NCI-H2171 (cell line): ENCODE data around the gene ELN.
A peak's percentile ranks its signal among the peaks of the same experiment; 100 is the strongest.

Experiments
- DNase-seq: peaks from one replicate; lab custom pipeline; 2025; lab: John Stamatoyannopoulos, UW

ELN gene

GRCh38 chr7:74063646-74064045 lies 35.7 kb downstream of the ELN start:
- no peak for DNase-seq

- no peak for DNase-seq
Observed at GRCh38 chr7:74064696-74065095, 36.7 kb downstream of the ELN start.

- no peak for DNase-seq
Observed at GRCh38 chr7:74066626-74067025, 38.7 kb downstream of the ELN start.

GRCh38 chr7:74068378-74069085 lies 40.6 kb downstream of the ELN start:
- DNase-seq, result no peak

DNA sequence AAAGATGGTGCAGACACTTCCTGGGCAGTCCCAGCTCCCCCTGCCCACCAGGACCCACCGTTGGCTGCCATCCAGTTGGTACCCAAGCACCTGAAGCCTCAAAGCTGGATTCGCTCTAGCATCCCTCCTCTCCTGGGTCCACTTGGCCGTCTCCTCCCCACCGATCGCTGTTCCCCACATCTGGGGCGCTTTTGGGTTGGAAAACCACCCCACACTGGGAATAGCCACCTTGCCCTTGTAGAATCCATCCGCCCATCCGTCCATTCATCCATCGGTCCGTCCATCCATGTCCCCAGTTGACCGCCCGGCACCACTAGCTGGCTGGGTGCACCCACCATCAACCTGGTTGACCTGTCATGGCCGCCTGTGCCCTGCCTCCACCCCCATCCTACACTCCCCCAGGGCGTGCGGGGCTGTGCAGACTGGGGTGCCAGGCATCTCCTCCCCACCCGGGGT lies 41.1 kb downstream of the ELN start:
- DNase-seq, result no peak

DNA sequence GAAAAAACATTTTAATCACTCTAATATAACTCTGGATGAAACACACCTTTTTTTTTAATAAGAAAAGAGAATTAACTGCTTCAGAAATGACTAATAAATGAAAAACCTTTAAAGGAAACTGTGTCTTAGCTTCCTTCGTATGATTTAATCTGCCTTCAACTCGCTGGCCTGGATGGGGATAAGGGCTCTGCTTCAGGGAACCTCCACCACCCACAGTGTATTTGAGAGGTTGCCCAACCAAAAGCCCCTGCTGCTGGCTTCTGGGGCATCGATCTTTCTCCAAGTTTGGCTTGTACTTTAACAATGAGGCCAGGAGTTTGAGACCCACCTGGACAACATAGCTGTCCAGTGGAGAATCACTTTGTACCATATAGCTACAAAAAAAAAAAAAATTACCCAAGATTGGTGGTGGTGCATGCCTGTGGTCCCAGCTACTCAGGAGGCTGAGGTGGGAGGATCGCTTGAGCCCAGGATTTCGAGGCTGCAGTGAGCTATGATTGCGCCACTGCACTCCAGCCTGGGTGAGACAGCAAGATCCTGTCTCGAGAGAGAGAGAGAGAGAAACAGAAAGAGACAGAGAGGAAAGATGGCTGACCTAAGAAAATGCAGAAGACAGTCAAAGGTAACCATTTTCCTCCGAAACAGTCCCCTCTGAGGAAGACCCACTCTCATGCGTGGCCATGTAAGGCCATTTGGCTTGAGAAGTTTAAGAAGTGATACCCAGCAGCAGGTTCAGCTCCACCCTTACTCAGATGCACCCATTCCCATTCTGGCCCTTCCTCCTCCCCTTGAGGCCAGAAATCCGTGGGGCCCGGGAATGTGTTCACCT lies 42.0 kb downstream of the ELN start:
- no peak for DNase-seq

DNA sequence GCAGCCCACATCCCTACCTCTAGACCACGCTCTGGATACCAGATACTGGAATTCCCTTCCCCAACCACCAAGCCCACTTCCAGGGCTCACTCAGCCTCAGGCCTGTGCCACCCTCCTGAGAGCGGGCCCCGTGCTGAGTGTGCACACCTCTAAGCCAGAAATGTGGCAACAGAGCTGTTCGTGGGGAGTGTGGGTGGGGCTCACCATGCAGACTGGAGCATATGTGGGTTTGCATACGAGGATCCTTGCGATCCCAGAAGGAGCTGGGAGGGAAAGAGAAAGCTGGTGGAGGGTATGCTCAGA lies 42.6 kb downstream of the ELN start:
- DNase-seq, result no peak

- DNase-seq, result no peak
Observed at GRCh38 chr7:74071121-74071520, 43.1 kb downstream of the ELN start.

- DNase-seq, result no peak
Observed at GRCh38 chr7:74074770-74075169, 46.8 kb downstream of the ELN start.

DNA sequence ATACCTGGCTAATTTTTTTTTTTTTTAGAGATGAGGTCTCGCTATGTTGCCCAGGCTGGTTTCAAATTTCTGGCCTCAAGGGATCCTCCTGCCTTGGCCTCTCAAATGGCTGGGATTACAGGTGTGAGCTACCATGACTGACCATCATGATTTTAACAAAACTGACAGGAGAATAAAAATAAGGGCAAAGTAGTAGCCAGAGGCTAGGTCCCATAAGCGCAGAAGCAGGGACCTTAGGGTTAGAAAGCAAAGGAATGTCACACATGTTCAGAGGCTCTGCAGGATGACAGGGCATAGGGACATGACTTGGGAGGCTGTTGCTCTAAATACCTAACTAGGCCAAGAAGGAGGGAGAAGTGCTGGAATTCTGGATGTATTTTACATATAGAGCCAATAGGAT lies 50.5 kb downstream of the ELN start:
- DNase-seq, result no peak

GRCh38 chr7:74082770-74083116 lies 54.8 kb downstream of the ELN start:
- DNase-seq, result no peak

DNA sequence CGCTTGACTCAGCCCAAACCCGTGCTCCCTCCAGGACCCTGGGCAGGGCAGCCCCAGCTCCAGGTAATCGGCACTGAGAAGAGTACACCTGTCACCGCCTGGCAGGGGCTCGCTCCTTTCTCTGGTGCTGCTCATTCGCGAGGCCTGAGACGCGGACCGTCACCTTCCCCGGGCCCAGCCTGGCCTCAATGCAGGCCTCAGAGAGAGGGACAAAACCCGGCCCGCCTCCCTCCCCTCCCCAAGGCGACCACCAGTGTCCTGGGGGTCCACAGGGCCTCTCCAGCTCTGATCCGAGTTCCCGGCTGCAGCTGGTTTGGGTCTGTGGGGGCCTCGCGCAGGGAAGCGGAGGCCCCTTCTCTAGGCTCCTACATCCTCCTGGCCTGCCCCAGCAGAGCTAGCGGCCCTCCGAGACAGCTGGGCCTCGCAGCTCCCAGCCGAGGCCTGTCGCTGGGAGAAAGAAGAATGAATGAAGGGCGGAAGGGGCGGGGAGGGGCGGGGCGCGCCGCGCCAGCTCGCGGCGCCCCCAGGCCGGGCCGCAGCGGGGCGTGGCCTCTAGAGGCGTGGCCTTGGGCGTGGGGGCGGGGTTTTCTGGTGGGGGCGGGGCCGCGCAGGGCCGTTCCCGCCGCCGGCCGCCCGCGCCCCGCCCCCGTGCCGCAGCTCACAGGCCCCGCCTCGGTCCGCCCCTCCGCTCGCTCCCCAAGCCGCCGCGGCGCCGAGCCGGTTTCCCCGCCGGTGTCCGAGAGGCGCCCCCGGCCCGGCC lies 55.3 kb downstream of the ELN start, which contains the start of gene LIMK1:
Gene LIMK1 (plus strand): TSS at position 688 of the 760 bp plus-strand sequence. CDS start 187 bp downstream, outside the sequence.
- DNase-seq, result peak; percentile 81

DNA sequence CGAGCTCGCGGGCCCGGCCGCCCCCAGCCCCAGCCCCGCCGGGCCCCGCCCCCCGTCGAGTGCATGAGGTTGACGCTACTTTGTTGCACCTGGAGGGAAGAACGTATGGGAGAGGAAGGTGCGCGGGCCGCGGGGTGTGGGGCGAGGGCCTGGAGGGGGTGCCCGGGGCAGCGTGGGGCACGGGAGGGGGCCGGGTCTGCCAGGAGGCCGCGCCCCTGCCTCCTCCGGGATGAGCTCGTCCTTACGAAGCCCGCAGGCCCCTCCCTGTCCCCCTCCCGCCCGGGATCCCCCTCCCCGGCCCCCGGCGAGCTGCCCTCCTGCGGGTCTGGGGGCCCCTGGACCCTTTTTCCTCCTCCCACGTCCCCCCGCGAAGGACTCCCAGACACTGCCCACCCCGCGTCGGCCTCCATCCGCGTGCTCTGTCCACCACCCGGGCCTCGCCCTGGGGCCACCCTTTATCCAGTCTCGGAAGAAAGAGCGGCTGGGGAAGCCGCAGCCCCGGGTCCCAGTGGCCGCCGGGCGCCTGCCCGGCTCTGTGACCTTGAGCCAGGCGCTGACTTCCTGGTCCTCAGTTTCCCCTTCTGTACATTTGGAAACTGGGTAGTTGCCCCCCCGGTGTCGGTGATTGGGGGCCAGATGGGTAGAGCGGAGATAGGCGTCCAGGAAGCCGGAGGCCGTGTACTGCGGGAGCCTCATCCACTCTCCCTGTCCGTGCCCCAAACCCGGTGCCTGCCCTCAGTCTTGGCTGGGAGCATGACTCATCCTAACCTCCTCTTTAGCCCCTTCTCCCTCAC lies 56.2 kb downstream of the ELN start:
- peak; percentile 44 for DNase-seq

DNA sequence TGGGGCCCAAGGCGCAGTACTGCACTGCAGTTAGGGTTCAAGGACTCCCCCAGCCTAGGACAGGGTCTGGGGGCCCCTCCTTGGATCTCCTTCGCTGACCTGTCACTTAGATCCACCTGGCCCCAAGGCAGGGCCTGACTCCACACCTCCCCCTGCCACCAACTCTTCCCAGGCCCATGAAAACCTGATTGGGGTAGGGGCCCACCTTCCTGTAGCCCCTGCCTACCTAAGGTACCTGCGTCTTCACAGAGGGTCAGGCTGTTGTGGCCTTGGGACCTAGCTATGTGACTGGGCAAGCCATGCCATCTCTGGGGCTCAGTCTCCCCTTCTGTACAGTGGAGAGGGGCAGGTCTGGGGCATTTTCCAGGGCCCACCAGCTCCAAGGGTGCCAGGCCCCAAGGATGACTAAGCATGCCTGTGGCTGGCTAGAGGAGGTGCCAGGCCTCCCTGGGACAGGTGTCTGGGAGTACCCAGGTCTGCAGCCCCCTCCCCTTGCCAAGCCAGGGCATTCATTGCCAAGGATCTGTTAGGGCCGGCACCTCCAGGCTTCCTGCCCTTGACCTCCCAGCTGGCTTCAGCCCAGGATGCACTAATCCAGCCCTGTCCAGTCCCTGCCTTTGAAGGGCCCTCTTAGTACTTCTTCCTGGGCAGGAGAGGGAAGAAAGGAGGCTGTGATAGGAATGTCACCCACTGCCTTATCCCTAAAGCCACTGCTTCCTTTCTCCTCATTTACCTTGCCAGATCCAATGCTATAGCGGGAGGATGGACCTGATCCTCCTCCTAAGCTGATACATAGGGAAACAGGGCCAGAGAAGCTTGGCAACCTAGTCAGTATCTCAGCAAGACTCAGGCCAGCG lies 57.0 kb downstream of the ELN start:
- DNase-seq, result no peak

- DNase-seq, result no peak
Observed at GRCh38 chr7:74087791-74088453, 59.9 kb downstream of the ELN start.

DNA sequence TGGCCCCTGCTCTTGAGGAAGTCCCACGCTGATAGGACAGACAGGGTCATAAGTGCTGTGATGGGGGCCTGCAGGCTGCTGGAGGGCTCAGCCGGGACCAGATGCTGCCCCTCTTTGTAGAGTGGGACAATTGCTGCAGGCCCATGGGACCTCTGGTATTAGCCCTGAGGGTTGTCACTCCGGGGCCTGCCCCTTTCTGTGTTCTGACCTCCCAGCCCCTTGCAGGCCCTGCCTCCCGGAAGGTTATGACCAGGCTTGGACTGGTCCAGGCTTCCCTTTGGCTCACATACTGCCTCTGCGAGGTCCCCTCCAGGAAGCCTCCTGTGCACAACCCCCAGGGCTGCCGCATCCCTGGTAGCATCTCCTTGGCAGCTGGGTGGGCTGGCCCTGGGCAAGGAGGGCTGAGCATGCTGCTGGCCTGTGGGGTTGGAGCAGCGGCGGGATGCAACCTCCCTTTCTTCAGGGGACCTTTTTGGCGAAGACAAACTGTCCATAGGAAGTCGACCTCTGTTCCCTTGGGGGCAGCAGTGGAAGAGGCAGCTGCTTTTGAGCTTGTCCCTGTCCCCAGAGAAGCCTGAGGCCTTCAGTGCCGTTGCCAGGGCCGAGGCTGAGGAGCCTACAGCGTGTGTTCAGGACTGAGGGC lies 64.5 kb downstream of the ELN start:
- DNase-seq, result no peak

DNA sequence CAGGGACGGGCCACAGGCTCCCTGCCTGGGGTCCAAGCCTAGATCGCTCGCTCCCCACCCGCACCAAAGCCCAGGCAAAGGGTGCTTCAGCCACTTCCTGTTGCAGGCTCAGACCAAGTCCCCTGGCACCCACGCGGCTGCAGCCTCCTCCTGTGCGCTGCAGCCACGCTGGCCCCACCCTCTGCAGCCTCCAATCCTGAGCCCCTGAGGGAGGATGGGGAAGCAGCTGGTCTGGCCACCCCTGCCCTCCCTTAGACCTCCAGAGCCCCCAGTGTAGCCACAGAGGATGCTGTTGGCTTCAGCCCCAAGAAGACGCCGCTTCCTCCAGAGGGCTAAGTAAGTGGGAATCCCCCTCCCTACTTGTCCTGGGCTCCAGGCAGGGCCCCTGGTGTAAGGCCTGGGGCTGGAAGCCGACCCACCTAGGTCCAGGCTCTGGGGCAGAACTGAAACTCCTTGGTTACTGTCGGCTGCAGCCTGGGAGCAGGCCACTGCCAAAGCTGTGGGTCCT lies 65.0 kb downstream of the ELN start:
- no peak for DNase-seq

DNA sequence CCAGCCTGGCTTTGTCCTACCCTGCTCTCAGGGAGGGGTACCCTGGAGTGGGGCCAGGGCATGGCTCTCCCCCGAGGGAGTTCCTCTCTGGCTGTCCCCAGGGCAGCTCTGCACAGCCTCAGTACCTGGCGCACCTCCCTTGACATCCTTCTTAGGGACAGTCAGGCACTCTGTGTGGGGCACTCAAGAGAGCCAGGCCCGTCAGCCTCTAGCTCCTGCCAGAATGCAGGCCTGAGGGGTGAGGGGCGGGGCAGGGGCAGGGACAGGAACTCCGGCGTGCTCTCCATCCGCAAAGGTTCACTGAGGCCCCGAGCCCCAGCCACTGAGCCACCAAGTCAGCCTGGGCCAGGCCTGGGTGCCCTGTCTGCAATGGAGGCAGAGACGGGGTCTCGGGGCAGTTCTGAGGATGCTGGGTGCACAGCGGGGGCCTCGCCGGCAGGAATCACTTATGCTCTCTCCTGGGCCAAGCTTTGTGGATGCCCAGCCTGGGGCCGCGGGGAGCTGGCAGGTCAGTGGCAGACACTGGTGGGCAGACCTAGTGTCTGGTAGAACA lies 65.8 kb downstream of the ELN start:
- no peak for DNase-seq
